Hepatocyte (in vitro differentiated cells): ENCODE measurements around the gene PLEKHG7.

Experiments
- EZH2 ChIP-seq: fragments of 200-600 bp; sonication (generic); IDR thresholded peaks from 2 replicates; pipeline ENCODE4 v1.6.1; 2016; ENCODE audit warnings: antibody characterized with exemption, mild to moderate bottlenecking, borderline replicate concordance
- EZH2phosphoT487 ChIP-seq: fragments of 200-600 bp; sonication (generic); IDR thresholded peaks from one replicate; pipeline ENCODE4 v1.6.1; 2018; ENCODE audit warnings: antibody characterized with exemption, mild to moderate bottlenecking, low read depth, moderate library complexity; ENCODE audit not compliant: unreplicated experiment, severe bottlenecking
- TF ChIP-seq, protein P1 (sequence below): fragments of 200-600 bp; sonication (generic); IDR thresholded peaks from 2 replicates; pipeline ENCODE4 v1.5.1; 2016; ENCODE audit warnings: antibody characterized with exemption, mild to moderate bottlenecking; ENCODE audit not compliant: poor library complexity

DNA sequence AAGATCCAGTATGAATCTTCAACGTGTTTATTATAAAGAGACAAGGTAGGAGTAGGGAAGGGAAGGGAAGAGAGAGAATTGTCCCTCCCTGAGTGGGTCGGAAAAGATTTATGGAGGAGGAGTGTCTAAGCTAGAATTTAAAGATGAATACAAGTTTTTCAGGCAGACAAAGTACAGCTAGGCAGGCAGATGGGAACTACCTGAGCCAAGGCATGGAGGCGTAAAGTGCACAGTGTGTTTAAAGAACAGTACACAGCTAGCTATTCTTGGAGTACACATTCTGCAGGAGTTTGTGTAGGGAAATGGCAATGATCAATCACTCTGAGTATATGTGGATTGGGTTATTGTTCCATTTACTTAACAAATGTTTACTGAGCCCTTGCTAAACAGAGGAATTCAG, 20.1 kb downstream of the PLEKHG7 start:
- TF ChIP-seq, protein P1, sequence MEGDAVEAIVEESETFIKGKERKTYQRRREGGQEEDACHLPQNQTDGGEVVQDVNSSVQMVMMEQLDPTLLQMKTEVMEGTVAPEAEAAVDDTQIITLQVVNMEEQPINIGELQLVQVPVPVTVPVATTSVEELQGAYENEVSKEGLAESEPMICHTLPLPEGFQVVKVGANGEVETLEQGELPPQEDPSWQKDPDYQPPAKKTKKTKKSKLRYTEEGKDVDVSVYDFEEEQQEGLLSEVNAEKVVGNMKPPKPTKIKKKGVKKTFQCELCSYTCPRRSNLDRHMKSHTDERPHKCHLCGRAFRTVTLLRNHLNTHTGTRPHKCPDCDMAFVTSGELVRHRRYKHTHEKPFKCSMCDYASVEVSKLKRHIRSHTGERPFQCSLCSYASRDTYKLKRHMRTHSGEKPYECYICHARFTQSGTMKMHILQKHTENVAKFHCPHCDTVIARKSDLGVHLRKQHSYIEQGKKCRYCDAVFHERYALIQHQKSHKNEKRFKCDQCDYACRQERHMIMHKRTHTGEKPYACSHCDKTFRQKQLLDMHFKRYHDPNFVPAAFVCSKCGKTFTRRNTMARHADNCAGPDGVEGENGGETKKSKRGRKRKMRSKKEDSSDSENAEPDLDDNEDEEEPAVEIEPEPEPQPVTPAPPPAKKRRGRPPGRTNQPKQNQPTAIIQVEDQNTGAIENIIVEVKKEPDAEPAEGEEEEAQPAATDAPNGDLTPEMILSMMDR, result no peak
- TF ChIP-seq EZH2, result no peak
- TF ChIP-seq EZH2phosphoT487, result no peak
